Activated T-helper 17 cell treated with anti-CD3 and anti-CD28 coated beads, Interleukin-2, amount 50 U/mL, for 72 hours (primary cell): ENCODE measurements around the gene NELFB. TPM values are rescaled to one million over a fixed set of nuclear protein-coding genes. Genes with fewer than 3 reads are reported as not detected.

Experiments
- ATAC-seq: fragments of 150-1000 bp; cut with Tn5 transposase; replicated peaks from 2 replicates; pipeline ENCODE4 v1.10.0; 2021; ENCODE audit warnings: mild to moderate bottlenecking, moderate library complexity
- H3K27ac Mint-ChIP-seq: one replicate; pipeline ENCODE4 v1.8.0; 2022; ENCODE audit warnings: mixed read lengths
- H3K27me3 Mint-ChIP-seq: one replicate; pipeline ENCODE4 v1.8.0; 2022; ENCODE audit warnings: mixed read lengths
- H3K36me3 Mint-ChIP-seq: one replicate; pipeline ENCODE4 v1.8.0; 2022; ENCODE audit warnings: low read depth, mild to moderate bottlenecking, mixed read lengths
- H3K4me1 Mint-ChIP-seq: one replicate; pipeline ENCODE4 v1.8.0; 2022; ENCODE audit warnings: mixed read lengths
- H3K4me3 Mint-ChIP-seq: one replicate; pipeline ENCODE4 v1.8.0; 2022; ENCODE audit warnings: mild to moderate bottlenecking, mixed read lengths
- H3K9me3 Mint-ChIP-seq: one replicate; pipeline ENCODE4 v1.8.0; 2022; ENCODE audit warnings: mixed read lengths
- total RNA-seq, 2 donors: library from RNA; stranded (reverse); gene quantifications; one replicate each; pipeline ENCODE4 v1.2.3, GENCODE V29; 2022

Gene NELFB
- total RNA-seq, 2 donors from 2014 or later, result 43.6 to 78.0 TPM

DNA sequence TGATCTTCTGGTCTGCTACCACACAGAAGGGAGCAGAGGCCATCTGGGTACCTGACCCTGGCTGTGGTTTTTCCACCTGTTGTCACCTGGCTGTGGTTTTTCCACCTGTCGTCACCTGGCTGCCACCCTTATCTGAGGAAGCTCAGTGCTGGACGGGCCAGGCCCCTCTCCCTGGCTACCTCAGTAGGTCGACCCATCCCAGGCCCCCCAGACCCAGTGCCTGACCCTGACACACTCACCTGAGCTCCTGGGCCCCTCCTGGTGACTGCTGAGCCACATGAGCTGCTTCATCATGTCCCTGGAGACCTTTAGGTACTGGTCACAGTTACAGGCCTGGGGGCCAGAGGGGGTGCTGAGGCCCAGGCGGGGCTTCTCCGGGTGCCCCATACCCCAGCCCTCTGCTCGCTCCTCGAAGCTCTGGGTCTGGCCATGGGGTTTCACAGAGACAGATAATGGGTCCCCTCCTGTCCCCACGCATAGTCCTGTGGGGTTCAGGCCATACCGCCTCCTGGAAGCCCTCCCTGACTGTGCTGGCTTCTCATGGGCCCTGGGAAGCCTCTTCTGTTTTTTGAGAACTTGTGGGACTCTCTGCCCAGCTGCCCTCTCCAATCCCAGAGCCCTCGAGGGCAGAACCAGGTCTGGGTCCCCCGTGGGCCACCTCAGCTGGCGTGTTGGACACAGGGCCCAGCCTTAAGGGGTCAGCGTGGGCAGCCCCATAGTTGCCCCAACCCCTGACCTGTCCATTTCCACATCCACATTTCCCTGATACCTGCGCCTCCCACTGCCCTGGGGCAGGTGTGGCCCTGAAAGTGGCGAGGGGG is 54.5 kb downstream of the NELFB start:
- no peak for ATAC-seq
- H3K27ac Mint-ChIP-seq, result no peak overlapping the region
- no peaks in the 10 kb centered on the region for H3K4me1 Mint-ChIP-seq
- no peaks in the 10 kb centered on the region for H3K36me3 Mint-ChIP-seq
- H3K4me3 Mint-ChIP-seq, result no peak overlapping the region
- no peaks in the 10 kb centered on the region for H3K27me3 Mint-ChIP-seq
- no peaks in the 10 kb centered on the region for H3K9me3 Mint-ChIP-seq

GRCh38 chr9:137310189-137311052 is 55.3 kb downstream of the NELFB start:
- Mint-ChIP-seq H3K27ac (no peak overlapping the region), H3K27me3 (no peaks in the 10 kb centered on the region), H3K4me1 (no peaks in the 10 kb centered on the region), H3K36me3 (no peaks in the 10 kb centered on the region), H3K4me3 (no peak overlapping the region), H3K9me3 (no peaks in the 10 kb centered on the region)
- ATAC-seq, result no peak

DNA sequence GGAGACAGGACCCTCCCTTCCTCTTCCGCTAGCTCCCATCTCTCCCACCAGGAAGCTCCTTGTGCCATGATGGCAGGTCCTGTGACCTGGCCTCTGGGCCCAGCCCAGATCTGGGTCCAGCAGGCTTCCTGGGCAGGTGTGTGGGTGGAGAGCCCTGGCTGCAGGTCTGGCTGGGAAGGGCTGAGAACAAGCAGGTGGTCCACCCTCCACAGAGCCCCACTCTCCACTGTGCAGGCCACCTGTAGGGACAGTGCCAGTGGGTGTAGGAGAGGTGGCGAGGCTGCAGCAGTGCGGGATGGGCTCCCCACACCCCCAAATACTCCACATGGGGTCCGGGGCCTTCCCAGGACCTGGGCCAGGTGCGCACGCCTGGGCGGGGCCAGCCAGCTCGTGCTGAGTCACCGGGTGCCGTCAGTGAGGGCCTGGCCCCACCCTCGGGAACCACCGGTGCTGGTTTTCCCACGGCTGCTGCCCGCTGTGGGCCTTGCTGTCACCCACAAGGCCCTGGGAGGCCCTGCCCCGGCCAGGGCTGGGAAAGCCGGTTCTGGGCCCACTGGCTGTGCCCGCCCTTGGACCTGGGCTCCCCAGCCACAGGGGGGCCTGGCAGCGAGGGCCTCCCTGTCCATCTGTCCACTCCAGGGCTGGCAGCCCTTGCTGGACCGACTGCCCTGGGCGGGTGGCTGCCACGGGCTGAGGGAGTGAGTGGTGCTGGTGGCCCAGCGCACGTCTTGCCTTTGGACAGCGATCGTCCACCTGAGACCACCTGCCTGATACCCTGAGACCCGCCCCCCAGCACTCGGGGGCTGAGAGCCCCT is 56.3 kb downstream of the NELFB start:
- no peaks in the 10 kb centered on the region for H3K27me3 Mint-ChIP-seq
- H3K27ac Mint-ChIP-seq, result no peak overlapping the region
- H3K4me1 Mint-ChIP-seq, result no peaks in the 10 kb centered on the region
- H3K4me3 Mint-ChIP-seq, result no peak overlapping the region
- H3K9me3 Mint-ChIP-seq, result no peaks in the 10 kb centered on the region
- peak; percentile 53 for ATAC-seq
- no peaks in the 10 kb centered on the region for H3K36me3 Mint-ChIP-seq

DNA sequence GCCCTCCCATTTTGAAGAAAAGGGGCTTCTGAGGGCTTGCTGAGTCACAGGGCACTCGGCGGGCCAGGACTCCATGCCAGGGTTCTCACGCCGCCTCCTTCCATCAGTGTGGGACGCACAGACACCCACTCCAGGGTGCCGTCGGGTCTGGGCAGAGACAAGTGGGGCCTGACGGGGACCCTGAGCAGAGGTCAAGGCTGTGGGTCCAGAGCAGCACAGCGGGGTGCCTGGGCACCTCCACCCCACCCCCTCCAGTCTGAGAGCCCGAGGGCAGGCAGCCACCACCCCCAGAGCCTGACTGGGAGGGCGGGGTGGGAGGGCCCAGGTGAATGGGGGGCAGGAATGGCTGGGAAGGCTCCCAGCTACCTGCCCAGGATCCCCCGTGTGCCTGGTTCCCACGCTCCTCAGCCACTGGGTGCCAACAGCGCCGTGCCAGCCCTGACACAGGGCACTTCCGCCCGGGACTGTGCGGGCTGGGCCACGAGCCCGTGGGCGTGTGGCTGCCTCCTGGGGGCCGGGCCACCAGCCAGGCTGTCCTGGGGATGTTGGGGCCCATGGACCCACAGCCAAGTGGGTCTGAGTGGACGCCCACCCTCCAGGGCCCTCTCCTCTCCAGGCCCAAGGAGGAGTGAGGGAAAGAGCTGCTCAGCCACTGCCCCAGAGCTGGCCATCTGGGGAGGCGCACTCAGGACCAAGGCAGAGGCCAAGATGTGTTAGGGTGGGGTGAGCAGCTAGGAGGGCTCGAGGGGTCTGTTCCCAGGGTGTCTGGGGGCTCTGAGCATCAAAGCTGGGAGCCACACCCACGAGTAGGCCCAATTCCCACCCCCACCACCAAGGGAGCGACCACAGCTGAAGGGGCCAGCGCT is 57.1 kb downstream of the NELFB start:
- H3K27me3 Mint-ChIP-seq, result no peaks in the 10 kb centered on the region
- H3K4me1 Mint-ChIP-seq, result no peaks in the 10 kb centered on the region
- no peak overlapping the region for H3K27ac Mint-ChIP-seq
- no peak for ATAC-seq
- H3K36me3 Mint-ChIP-seq, result no peaks in the 10 kb centered on the region
- H3K4me3 Mint-ChIP-seq, result no peak overlapping the region
- no peaks in the 10 kb centered on the region for H3K9me3 Mint-ChIP-seq

GRCh38 chr9:137312852-137313325 is 57.8 kb downstream of the NELFB start:
- H3K4me3 Mint-ChIP-seq, result no peak overlapping the region
- no peaks in the 10 kb centered on the region for H3K36me3 Mint-ChIP-seq
- ATAC-seq, result no peak
- H3K4me1 Mint-ChIP-seq, result no peaks in the 10 kb centered on the region
- H3K27me3 Mint-ChIP-seq, result no peaks in the 10 kb centered on the region
- H3K9me3 Mint-ChIP-seq, result no peaks in the 10 kb centered on the region
- H3K27ac Mint-ChIP-seq, result no peak overlapping the region

DNA sequence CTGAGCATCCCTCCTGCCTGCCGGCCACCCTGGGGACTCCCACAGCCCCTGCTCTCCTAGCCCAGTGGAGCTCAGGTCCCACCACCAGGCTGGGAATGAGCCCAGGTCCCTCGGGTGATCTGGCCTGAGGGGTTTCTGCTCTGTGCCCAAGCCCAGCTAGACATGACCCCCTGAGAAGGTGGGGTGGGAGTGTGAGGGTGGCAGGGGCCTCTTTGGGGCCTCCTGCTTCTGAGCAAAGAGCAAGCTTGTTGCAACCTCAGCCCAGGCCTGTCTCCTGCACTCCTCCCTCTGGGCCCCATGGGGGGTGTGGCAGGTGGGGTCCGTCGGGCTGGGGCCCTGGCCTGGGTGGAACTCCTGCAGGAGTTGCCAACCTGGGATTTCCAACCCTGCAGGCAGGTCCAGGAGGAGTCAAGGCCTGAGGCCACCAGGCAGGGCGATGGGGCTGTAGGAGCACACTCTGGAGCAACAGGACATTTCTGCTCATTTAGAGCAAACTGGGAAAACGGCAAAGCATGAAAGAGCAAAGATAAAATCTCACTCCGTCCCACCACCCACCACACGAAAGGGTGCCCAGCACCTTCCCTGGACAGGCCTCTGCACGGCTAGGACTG is 58.3 kb downstream of the NELFB start:
- ATAC-seq, result no peak
- Mint-ChIP-seq H3K27me3 (no peaks in the 10 kb centered on the region), H3K27ac (no peak overlapping the region), H3K4me3 (no peak overlapping the region), H3K36me3 (no peaks in the 10 kb centered on the region), H3K9me3 (no peaks in the 10 kb centered on the region), H3K4me1 (no peaks in the 10 kb centered on the region)

- Mint-ChIP-seq H3K27me3 (no peaks in the 10 kb centered on the region), H3K9me3 (no peaks in the 10 kb centered on the region), H3K4me3 (no peak overlapping the region), H3K4me1 (no peaks in the 10 kb centered on the region), H3K27ac (no peak overlapping the region), H3K36me3 (no peaks in the 10 kb centered on the region)
- no peak for ATAC-seq
These were observed 58.9 kb downstream of the NELFB start for GRCh38 chr9:137313956-137314560.

DNA sequence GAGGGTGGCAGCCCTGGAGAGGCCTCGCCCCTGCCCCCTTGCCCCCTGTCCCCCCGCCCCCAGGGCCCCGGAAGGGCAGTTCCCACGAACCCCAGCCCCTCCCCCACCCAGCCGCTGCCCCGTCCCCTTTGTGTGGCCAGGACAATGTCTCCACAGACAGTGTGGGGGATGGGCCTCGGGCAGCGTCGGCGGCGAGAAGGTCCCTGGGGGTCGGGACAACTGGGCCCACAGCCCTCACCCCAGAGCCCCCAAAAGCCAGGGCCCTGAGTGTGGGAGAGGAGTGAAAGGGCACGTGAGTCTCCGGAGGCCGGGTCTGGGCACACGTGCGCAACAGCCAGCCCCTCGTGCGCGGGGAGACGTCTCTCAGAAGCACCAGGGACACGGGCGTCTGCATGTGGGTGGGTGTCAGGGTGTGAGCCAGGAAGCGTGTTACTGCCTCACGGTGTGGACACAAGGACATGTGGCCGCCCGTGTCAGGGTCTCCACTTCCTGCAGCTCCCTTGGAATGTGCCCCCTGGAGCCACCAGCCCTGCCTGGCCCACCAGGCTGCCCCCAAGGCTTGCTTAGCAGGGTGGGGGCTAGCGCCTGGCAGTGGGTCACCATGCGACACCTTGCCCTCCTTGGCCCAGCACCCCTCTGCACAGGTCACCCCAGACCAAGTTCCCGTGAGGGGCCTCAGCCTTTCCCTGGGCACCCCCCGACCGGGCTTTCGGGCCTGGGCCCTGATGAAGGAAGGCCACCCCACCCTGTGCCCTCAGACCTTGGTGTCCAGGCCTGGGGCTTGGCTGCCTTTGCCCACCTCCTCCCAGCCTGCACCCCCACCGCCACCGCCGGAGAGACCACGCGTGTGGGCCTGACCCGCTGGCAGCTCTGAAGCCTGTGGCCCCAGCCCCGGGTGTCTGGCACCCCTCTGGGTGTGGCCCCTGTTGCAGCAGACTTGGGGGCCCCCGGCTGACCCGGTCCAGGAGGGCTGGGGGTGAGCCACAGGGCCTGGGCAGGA is 59.7 kb downstream of the NELFB start:
- H3K9me3 Mint-ChIP-seq, result no peaks in the 10 kb centered on the region
- ATAC-seq, result no peak
- no peak overlapping the region for H3K27ac Mint-ChIP-seq
- no peaks in the 10 kb centered on the region for H3K27me3 Mint-ChIP-seq
- H3K4me1 Mint-ChIP-seq, result no peaks in the 10 kb centered on the region
- H3K4me3 Mint-ChIP-seq, result no peak overlapping the region
- H3K36me3 Mint-ChIP-seq, result no peaks in the 10 kb centered on the region

DNA sequence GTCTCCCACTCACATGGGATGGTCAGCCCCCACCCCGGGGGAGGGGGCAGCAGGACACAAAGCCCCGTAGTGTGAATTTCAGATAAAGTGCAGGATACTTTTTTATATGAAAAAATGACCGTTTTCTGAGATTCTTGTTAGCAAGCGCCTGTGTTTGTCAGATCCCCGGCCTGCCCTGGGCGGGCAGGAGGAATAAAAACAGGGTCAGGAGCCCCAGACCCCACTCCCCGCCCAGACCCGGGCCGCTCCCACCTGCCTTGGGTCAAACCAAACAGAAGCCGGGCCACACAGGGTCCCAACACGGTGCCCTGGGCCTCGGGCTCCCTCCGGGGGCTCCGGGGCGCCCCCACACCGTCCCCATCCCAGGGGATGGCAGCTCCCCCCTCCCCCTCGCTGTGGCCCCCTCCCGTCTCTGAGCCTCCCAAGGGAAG is 60.5 kb downstream of the NELFB start:
- Mint-ChIP-seq H3K27me3 (no peaks in the 10 kb centered on the region), H3K4me3 (no peak overlapping the region), H3K27ac (no peak overlapping the region), H3K36me3 (no peaks in the 10 kb centered on the region), H3K9me3 (no peaks in the 10 kb centered on the region), H3K4me1 (no peaks in the 10 kb centered on the region)
- ATAC-seq, result no peak

- H3K4me1 Mint-ChIP-seq, result no peaks in the 10 kb centered on the region
- H3K27me3 Mint-ChIP-seq, result no peaks in the 10 kb centered on the region
- no peak overlapping the region for H3K4me3 Mint-ChIP-seq
- ATAC-seq, result peak; percentile 20
- no peak overlapping the region for H3K27ac Mint-ChIP-seq
- no peaks in the 10 kb centered on the region for H3K36me3 Mint-ChIP-seq
- H3K9me3 Mint-ChIP-seq, result no peaks in the 10 kb centered on the region
These were observed 61.2 kb downstream of the NELFB start for GRCh38 chr9:137316012-137316981.

DNA sequence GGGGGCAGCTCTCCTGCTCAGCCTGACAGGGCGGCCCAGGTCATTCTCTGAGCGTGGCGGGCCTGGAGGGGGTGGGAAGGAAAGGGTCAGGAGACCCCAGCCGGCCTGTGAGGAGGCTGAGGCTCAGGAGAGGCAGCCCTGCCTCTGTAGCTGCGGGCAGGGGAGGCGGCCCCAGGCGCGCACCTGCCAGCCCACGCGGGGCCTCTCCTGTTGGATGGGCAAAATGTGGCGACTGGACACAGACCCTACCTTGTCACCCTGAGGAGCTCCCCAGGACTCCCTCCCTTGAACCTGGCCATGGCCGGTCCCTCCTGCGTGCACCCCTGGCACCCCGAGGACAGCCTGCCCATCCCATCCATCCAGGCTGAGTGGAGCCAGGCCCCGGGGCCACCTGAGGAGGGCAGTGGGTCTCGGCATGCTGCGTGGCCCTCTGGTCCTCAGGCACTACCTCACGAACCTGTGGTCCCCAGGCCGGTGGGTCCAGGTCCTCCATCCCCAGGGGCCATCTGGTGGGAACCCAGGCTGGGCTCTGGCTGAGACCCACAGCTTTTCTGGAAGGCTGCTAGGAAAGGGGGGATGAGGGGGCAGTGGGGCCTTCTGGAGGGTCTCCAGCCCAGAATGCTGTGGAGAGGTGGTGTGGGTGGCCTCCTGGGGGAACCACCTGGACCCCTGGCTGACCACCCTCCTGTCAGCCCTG is 62.0 kb downstream of the NELFB start:
- Mint-ChIP-seq H3K9me3 (no peaks in the 10 kb centered on the region), H3K36me3 (no peaks in the 10 kb centered on the region), H3K27ac (no peak overlapping the region), H3K27me3 (no peaks in the 10 kb centered on the region), H3K4me3 (no peak overlapping the region), H3K4me1 (no peaks in the 10 kb centered on the region)
- no peak for ATAC-seq
